ENCODE results near the gene RAP1GAP2. TPM values are rescaled to one million over a fixed set of nuclear protein-coding genes. Genes with fewer than 3 reads are reported as not detected.
"Not testable (repeated sequence)": the region's sequence is repeated elsewhere in the genome, so short reads cannot be mapped to it uniquely, and the experiment has no call there.

Gene RAP1GAP2
- total RNA-seq, 1 donor from 2014 or later: 1.9 TPM

DNA sequence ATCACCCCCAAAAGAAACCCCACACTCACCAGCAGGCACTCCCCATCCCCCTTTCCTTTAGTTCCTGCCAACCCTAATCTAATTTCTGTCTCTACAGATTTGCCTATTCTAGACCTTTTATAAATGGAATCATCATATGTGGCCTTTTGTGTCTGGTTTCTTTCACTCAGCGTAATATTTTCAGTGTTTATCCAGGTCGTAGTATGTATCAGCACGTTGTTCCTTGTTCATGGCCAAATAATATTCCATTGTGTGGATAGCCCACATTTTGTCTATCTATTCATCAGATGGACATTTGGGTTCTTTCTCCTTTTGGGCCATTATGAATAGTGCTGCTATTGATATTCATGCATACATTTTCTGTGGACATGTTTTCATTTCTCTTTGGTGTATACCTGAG is 193.6 kb downstream of the RAP1GAP2 start:
- no peak for ATAC-seq

DNA sequence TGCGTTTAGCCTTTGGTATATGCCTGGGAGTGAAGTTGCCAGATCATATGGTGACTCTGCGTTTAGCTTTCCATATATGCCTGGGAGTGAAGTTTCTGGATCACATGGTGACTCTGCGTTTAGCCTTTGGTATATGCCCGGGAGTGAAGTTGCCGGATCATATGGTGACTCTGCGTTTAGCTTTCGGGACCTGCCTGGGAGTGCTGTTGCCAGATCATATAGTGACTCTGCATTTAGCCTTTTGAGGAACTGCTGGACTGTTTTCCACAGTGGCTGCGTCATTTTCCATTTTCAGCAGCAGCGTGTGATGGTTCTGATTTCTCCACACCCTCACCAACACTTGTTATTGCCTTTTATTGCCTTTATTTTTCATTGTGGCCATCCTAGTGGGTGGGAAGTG is 194.2 kb downstream of the RAP1GAP2 start:
- no peak for DNase-seq (ENCODE audit: low spot score)
- ATAC-seq: no peak

More for the DNA sequence above, 193.6 kb downstream of the RAP1GAP2 start:
- DNase-seq (ENCODE audit: low spot score): no peak

DNA sequence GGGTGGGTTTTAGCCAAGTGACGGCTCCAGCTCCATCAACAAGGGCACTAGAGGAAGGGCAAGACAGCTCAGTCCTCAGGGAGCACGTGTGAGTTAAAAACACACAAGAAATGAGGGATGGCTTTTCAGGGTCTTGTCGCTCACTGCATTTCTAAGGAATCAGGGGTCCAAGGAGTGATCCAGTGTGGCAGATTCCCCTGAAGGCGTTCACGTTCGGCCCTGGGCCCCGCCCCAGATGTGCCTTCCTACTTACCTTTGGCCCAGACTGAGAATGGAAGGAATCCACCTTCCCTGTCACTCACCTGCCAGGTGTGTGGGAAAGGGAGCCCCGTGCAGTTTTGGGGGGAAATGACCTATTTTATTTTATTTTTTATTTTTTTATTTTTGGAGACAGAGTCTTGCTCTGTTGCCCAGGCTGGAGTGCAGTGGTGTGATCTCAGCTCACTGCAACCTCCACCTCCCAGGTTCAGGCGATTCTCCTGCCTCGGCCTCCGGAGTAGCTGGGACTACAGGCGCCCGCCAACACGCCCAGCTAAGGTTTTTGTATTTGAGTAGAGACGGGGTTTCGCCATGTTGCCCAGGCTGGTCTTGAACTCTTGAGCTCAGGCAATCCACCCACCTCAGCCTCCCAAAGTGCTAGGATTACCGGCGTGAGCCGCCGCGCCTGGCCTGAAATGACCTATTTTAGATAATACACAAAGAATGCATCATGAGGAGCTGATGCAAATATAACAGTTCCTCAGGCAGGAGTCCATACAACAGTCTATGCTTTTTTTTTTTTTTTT is 195.3 kb downstream of the RAP1GAP2 start:
- not testable (repeated sequence) for ATAC-seq

DNA sequence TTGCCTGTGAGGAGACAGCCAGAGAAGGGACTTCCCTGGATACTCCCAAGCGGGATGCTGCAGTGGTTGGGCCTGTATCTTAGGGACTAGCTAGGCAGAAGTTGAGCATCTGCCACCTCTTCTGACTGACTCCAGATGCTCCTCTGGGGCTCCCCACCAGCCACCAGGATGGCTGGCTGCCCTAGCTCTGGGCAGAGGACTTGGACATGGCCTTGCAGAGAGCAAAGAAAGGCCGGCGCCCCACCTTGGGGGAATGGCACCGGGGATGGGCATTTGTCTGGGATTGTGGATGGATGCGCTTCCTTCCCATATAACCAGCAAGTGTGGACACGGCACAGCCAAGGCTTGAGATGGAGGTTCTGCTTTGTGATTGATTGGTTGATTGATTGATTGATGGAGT is 198.2 kb downstream of the RAP1GAP2 start:
- no peak for DNase-seq (ENCODE audit: low spot score)
- ATAC-seq: no peak

More for the DNA sequence above, 195.3 kb downstream of the RAP1GAP2 start:
- peak; percentile 33 for DNase-seq (ENCODE audit: low spot score)

DNA sequence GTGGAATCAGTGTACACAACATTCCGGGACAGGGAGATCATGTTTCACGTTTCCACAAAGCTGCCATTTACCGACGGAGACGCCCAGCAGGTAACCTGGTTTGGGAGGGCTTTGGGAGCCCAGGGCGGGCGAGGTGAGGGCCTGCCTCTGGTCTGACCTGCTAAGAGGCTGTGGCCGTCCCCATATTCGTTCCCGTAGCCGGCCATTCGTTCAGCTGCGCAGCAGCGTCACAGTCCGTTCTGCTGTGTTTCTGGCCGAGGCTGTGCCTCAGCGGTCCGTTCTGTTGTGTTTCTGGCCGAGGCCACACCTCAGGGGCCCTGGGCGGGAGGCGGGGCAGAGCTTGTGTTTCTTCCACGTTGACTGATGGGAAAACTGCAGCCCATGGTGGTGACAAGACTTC is 199.1 kb downstream of the RAP1GAP2 start:
- DNase-seq (ENCODE audit: low spot score): no peak

DNA sequence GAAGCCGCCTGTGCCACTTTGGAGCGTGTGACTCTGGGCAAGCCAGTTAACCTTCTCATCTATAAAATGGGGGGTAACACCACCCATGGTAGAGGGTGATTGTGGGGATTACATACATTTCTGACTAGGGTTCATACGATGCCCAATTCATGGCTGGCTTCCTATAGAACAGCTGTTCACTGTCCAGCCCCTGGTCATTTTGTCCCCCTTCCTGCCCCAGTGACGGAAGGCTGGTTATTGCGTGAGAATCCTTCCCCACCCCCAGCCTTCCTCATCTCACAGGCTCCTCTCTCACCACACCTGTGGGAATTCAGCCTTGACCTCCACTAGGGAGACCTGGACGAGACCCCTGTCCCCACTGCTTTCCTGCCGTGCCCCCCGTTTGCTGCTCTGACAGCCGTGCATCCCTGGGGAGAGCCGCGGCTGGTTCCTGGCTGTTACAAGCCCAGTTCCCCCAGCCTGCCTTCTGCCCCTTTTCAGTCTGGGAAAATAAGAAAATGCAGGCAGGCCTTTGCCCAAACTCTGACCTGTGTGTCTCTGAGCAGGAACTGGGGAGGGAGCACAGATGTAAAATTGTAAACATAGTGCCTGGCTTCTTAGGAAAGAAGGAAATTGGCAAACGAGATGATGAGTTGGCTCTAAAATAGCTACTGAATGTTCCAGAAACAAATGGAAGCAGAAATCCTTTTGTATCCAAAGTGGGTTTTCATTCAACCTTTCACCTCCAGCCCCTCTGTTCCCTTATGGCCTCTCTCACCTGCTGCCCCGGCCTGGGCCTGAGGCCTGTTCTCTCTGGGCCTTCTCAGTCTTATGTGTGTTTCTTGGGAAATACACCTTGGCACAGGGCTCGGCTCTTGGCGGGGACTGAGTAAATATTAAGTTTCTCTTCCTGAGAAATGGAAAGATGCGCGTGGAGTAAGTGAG is 199.9 kb downstream of the RAP1GAP2 start:
- DNase-seq (ENCODE audit: low spot score): no peak
- ATAC-seq: no peak

More for the DNA sequence above, 199.1 kb downstream of the RAP1GAP2 start:
- ATAC-seq: no peak

DNA sequence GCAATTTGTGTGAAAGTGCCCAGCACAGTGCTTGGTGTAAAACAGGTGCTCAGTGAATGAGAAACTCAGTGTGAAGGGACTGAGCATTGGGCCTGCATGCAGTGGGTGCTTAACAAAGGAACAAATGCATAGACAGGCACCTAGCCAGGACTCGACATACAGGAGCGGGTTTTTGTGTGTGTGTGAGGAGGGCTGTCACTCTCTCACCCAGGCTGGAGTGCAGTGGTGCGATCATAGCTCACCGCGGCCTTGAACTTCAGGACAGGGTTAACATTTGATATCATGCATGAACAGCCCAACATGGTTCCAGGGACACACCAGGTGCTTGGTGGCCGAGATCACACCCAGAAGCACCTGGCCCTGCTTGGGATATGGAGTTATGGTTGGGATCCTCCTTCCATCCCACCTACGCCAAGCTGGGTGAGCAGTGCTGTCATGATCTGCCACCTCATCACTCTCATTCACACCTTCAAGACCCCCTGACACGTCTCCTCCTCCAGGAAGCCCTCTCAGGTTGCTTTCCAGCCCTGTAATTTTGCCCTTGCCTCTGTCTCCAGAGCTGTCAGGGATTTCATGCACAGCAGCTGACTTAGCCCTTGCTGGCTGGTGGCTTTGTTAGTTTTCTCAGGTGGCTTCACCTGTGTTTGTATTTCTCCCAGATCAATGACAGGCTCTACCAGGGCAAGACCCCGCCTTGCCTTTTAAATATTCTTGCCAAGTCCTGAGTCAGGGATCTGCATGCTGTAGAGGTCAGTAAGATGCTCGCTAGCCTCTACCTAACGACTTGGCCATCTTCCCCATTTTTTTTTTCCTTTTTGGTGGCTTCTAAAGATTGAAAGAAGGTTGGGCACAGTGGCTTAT is 200.8 kb downstream of the RAP1GAP2 start:
- ATAC-seq (no peak), DNase-seq (ENCODE audit: low spot score) (no peak)

DNA sequence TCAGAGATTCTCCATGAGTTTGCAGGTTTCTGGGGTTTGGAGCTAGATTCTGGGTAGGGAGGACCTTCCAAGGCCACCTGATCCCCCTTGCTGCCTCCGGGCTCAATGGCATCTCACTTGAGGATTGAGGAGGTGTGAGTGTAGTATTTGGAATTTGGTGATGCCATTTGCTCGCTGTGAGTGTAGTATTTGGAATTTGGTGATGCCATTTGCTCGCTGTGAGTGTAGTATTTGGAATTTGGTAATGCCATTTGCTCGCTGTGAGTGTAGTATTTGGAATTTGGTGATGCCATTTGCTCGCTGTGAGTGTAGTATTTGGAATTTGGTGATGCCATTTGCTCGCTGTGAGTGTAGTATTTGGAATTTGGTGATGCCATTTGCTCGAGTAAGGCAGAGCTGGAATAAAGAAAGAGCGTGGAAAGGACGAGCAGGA is 202.2 kb downstream of the RAP1GAP2 start:
- not testable (repeated sequence) for DNase-seq (ENCODE audit: low spot score); ATAC-seq

DNA sequence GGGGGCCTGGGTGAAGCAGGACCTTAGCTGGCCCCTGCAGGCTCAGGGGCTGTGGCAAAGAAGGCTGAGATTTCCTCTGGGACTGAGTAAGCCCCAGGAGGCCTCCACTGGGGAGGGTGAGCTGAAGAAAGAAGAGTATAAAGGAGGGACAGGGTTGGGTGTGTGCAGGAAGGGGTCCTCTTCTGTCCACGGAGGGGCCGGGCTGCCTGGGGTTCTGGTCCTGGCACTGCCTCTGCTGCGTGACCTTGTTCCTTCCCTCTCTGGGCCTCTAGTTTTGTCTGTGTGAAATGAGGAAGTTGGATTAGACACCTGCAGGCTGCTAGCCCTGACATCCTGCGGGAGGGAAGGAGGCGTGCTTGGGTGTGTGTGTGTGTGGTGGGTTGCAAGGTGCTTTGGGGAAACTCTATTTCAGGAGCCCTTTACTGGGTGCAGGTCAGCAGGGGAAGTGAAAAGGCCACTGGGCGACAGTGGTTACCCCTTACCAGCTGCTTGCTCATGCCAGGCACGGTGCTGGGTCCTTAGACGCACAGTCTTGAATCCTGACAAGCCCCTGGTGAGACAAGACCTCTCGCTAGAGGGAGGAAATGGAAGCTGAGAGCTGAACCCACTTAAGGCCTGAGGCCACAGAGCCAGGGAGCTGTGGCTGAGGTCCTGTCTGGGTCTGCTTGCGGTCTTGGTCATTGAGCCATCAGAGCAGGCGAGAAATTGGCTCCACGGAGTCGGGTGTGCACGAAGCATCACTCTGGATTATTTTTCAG is 206.5 kb downstream of the RAP1GAP2 start:
- no peak for ATAC-seq

DNA sequence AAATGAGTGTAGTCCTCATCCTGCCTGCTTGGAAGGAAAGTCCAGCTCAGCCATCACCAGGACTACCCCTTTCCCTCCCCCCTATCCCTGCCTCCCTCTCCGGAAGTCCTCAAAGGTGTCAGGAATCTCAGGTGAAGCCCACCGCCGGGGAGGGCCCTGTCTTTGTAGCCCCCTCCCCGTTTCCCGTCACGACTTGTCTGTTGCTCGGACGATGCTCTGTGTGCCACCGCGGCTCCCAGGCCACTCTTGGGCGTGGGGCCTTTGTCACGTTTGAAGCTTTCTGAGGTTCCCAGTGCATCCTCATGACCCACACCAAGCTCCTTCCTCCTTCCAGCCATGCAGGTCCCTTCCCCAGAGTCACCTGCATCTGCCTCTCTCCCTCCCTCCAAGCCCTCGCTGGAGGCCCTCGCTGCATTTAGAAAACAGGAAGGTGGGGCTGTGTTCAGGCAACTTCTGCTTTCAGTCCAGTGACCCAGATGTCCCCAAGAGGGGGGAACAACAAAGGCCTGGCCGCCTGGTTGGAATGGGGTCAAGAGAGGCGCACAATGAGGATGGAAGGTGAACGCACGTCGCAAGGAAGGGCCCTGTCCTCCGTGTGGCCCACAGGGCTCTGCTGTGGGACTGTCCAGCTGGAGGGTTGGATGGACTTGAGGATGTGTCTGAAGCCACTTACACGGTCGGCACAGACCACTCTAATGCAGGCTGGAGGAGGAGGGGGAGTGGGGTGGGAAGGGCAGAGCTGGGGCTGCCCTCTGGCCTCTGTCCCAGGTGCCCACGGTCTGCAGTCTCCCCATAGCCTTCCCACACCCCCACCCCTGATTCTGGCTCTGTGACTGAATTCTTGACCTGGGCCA is 207.3 kb downstream of the RAP1GAP2 start:
- DNase-seq (ENCODE audit: low spot score) (no peak), ATAC-seq (peak; percentile 32)

More for the DNA sequence above, 206.5 kb downstream of the RAP1GAP2 start:
- DNase-seq (ENCODE audit: low spot score): no peak

DNA sequence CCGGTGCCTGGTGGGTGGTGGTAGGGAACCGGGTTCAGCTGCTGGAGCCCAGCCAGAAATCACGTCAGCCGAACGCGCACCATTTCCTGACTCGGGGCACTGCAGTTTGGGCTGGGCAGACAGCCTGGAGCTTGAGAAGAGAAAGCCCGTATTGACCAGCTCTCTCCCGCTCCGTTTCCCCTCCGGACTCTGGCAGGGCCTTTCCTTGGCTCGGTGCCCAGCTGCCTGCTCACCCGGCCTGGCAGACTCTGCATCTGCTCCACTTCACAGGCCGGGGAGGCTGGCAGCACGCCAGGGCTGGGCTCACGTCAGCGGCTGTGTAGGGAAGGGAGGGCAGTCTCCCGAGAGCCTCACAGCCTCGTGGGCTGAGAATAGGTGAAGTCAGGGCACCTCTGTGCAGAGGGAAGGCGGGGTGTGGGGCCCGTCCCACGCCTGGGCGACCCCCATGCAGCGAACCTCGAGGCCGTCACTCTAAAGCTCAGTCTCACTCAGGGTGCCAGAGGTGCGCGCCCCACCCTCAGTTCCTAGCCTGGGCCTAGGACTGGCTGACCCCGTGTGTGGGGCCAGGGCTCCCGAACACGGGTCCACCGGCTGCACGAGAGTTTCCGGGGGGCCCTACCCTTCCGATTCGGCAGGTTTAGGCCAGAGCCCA is 208.0 kb downstream of the RAP1GAP2 start:
- DNase-seq (ENCODE audit: low spot score) (peak; percentile 100), ATAC-seq (peak; percentile 94)

DNA sequence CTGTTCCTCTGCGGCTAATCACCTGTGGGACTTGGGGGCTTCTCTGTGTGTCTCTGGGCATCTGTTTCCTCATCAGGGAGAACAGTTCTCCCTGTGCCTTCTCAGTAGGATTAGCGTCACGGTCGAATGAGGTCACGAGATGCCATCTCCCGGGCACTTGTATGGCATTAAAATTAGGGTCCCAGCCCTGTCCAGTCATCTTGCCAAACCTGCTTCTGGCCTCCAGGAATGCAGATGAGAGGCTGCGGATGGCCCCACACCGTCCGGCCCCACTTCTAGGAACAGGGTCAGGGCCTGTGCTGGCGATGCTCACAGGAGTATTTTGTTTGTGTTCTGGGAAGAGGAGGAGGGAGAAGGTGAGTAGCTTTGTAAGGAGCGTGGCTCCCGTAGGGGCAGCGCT is 208.7 kb downstream of the RAP1GAP2 start:
- no peak for ATAC-seq
- DNase-seq (ENCODE audit: low spot score): no peak

DNA sequence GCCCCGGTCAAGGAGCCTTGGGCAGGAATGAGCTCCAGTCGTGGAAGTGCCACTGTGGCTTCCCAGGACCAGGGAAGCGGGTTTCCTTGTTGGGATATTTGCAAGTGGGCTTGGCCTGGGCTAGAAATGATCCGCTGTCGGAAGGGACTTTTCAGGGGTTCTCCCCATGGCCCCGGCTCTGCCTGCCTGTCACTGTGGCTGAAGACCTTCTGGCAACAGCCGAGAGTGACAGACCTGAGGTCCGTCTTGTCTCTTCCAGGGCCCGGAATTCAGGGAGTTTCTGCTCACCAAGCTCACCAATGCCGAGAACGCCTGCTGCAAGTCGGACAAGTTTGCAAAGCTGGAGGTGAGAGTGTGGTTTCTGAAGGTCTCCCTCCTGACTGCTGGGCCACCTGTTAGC is 209.5 kb downstream of the RAP1GAP2 start:
- DNase-seq (ENCODE audit: low spot score): no peak
- no peak for ATAC-seq

DNA sequence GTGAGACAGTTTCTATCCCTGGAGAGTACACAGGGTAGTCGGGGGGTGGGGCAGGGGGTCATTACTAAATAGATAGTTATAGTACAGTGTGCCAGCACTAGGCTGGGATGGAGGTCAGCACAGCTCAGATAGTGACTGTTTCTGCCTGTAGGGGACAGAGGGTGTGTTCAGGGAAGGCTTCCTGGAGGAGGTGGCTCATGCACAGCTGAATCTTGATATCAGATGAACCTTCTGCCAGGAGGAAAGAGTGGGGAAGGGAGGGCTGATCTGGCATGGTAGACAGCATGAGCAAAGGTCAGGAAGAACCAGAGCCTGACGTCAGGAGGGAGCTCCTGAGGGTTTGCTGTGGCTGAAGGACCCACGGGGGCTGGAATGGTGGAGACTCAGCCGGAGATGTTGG is 210.6 kb downstream of the RAP1GAP2 start:
- ATAC-seq: no peak
- no peak for DNase-seq (ENCODE audit: low spot score)

DNA sequence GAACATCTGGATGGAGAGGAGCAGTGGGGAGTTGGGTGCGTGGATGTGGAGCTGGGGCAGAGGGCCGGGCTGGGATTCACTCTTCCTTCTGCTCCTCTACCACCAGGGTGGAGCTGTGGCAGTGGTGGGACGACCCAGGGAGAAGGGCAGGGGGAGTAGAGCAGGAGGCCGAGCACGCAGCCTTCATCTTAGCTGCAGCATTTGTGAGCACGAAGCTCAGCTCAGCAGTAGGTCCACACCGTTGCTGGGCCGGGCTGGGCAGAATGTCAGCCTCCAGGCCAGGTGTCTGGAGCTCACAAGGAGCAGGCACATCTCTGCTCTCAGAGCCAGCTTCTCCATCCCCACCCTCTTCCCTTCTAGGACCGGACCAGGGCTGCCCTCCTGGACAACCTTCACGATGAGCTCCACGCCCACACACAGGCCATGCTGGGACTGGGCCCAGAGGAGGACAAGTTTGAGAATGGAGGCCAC is 211.4 kb downstream of the RAP1GAP2 start:
- ATAC-seq: no peak
- no peak for DNase-seq (ENCODE audit: low spot score)

DNA sequence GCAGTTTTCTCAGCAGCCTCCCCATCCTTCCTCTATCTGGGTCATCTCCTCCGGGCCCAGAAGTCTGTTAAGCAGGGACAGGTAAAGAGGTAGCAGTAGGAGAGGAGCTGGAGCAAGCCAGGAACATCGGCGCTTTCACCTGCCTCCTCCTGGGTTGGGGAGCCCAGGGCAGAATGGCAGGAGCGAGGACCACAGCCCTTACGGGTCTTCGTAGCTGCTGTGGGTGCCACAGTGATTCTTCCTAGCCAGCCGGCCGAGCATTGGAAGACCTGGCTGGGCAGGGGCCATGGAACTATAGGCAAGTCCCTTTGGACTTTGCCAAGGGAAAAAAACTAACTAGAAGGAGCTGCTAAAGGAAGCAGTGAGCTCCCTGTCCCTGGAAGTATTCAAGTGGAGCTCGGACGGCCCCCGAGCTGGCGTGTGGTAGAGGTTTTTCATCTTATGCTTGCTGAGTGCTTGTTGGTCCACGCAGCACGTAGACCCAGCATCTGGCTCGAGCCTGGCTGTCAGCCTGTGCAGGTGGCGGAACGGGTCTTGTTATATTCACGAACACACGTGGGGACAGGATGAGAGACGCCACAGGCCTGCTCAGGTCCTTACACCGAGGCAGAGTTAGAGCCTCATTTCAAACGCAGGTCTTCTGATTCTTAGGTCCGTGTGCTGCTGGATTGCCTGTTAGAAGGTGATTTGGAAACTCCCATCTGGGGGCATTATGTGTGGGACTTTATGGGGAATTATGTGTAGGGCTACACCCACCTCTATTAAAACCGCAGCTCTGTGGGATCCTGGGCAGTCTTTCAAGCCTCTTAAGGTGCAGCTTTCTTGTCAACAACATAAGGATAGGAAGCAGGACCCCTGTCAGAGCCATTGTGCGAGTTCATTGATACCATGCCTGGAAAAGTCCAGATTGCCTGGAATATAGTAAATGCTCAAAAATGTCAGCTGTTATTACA is 212.4 kb downstream of the RAP1GAP2 start:
- no peak for DNase-seq (ENCODE audit: low spot score)
- ATAC-seq: no peak

DNA sequence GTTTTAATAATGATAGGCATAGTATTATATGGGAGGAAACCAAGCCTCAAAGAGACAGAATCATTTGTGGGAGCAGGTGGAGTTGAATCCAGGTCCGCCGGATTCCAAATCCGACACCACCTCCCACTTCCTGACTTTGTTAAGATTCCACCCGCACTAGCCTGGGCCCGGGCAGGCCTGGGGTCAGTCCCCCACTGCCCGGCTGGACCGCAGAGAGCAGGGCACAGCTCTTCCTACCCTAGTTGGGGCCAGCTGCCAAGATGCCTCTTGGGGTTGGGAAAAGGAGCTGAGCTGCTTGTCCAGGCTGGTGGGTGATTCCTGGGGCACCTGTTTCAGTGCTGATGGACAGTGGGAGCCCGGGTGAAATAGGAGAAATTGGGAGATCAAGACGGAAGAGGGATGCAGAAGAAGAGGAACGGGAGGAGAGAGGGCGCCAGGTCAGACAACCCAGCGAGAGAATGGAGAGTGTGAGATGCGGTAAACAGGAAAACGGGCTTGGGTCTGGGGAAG is 213.2 kb downstream of the RAP1GAP2 start:
- no peak for ATAC-seq
- DNase-seq (ENCODE audit: low spot score): no peak

Measured in left lobe of liver (tissue), 2 donors.